ENCODE measurements around the gene SARDH.
"Not testable (repeated sequence)": the region's sequence is repeated elsewhere in the genome, so short reads cannot be mapped to it uniquely, and the experiment has no call there.

SARDH gene

DNA sequence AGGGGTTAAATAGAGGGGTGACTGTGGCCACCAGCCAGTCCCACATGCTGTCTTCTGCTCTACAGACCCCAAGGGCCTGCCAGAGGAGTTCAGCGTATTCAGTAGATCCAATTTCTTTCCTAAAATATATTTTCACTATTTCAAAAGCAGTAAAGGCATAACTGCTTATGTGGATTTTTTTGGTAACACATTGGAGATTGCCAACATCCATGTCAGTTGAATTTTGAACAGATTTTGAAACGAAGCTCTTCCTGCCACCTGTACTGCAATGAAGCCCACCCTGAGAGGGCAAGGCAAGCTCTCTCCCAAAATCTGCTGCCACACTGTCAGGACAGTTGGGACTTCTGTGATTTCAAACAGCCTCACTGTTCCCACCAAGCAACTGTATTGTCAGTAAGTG, 37.1 kb upstream of the SARDH start:
- DNase-seq, result no peak

DNA sequence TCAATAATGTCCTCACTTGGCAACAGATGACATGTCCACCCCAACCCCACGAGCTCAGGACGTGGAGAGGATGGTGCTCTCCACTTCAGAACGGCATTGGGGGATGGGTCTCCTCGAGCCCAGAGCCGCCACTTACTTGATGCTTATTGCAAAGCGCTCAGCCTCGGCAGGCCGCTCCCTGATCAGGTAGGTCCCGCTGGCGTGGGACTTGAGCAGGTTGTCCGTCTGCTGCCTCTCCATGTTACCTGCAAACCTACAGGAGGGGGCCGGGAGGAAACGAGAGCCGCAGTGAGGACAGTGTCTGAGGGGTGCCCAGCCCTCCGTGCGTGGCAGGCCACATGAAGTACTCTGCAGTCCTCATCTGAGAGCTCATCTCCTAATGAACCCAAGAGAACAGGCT, 36.6 kb upstream of the SARDH start:
- no peak for DNase-seq

DNA sequence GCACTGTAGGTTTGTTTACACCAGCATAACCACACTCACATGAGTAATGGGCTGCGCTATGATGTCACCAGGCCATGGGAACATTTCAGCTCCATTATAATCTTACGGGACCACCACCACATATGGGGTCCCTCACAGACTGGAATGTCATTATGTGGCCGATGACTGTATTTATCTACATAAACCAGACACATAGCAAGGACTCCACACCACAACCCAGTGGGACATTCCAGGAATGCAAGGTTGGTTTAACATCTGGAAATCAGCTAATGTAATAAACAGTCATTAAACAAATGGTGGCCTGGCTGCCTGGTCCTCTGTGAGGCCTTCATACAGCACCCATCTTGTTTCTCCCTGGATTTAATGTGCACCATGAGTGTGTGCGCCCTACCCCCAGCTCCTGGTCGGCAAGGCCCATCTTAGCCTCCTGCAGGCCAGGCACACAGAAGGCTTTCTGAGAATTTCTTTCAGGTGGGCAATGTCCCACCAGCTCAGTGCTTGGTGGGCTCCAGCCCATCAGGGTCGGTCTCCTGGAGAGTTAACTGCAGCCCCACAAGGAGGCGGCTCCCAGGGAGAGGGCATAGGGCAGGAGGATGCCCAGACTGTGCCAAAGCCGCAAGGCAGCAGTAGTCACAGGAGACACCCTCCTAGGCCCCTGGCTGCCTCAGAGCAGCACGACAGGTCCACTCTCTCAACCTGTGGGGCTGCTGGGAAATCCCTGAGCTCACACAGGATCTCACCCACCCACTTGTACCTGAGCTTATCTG, 35.9 kb upstream of the SARDH start:
- DNase-seq, result no peak

DNA sequence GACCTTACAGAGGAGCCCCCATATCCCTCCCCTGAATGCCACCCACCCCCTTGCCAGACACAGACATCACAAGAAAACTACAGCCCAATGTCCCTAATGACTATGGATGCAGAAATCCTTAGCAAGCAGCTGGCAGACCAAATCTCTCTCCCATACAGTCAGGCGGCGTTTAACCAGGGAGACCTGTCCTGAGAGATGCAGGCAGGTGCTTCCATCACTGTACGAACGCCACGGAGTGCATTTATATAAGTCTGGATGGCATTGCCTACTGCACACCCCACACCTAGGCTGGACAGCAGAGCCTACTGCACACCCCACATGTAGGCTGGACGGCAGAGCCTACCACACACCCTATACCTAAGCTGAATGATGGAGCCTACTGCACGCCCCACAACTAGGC, 34.4 kb upstream of the SARDH start:
- DNase-seq, result no peak

DNA sequence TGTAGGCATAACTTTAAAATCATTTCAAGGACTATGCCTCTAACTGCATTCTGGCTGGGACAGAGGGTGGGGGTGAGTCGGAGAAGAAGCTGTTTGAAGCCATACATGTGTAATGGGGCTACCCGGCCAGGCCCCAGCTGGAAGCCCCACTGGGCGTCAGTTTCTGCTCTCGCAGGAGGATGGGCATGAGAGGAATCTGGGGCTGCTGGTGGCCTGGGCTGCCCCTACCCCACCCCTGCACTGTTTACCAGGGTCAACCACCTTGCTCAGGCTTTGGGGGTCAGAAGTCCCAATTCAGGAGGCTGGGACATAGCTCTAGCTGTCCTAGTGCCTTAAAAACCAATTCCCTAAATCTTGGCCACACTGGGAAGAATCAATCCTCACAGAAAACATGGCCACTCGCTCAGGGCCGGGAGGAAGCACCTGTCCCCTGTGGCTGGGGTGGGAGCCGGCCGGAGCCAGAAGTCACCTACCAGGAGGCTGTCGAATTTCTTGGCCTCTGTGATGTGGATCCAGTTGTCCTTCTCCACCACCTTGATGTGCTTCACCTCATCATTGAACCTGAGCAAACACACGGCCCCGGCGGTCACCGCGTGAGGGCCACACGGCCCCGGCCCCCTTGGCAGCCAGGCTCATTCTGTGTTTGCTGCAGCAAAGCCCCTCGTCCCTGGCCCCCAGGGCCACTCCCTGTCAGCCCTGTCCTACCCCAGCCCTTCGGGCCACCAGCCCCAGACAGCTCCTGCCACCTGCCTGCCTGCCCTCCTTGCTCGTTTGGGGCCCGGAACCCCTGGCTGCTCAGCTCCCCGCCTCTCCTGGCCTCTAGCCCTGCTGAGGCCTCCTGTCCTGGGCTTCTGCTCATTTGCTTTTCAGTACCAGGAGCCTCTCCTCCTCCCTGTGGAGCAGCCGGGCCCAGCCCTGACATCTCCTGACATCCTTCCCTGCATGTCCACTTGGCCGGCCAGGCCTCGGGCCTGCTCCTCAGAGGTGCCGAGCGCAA, 33.6 kb upstream of the SARDH start:
- no peak for DNase-seq

DNA sequence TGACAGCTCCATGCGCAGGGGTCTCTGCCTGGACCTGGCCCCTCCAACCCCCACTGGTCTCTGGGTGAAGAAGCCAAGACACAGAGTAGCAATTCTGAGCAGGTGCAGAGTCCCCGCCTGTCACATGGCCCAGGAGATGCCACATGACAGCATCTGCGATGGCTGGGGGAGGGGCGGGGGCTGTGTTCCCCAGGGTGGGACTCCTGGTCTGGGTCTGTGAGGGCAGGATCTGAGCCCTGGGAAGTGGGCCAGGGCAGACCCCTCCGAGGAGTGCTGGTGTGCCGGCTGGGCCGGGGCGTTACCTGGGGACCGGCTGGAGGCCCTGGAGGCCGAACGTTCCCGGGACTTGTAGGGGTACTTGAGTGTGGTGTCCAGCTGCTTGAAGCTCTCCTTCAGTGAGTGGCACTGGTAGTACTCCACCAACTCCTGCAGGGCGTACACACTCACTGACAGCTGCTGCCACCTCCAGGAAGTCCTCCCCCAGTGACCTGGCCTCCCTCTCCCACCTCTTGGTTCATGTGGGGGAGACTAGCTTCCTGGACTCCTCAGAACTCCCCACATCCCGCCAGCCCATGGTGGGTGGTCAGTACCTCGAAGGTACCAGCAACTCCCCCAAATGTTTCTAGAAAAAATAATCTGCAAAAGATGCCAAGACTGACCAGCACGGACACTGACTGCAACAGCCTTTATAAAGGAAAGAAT, 32.1 kb upstream of the SARDH start:
- no peak for DNase-seq

DNA sequence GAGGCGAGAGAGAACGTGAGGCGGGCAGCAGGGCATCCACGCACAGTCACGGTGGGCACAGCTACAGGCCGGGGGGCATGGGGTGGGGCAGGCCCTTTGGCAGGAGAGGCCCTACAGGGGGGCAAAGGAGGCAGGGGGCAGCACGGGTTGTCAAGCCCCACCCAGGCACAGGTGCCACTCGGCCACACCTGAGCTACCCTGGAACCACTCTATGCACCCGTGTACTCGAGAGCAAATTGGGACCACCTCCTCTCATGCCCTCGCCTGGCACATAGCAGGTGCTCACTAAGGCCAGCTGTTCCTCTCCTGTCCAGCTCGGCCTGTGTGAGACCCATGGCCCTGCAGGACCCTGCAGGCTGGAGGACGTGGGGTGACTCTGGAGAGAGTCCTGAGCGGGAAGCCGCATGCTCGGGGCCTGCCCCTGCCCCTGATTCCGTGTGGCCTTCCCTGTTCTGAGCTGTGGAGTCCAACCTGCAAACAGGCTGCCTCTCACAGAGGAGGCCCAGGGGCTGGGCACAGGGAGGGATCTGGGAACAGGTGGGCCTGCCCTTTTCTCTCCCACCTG, 31.4 kb upstream of the SARDH start:
- no peak for DNase-seq

DNA sequence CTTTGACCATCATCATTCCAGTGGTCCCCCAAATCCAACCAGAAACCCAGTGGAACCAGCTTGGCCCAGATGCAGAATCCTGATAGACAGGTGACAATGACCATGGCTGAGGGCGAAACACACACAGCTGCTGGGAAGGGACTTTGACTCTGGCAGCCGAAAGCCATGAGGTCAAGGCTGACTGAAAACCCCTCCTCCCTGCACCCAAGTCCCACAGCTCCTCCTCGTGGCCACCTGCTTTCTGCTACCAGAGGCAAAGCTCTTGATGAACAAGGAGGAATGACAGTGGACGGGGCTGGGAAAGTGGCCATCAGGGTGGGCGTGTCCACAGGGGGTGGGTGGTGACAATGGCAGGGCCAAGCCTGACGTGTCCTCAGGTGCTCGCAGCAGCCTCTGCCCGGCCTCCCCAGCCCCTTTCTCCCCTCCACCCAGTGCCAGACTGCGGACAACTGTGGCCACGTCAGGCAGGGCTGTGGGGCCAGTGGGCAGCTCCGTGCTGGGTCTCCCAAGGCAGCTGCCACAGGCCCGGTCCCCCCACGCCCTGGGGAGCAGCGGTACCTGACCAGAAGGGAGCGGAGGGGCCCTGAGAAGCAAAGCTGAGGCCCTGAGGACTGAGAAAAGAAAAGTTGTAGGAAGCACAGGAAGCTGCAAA, 30.8 kb upstream of the SARDH start:
- DNase-seq, result no peak

DNA sequence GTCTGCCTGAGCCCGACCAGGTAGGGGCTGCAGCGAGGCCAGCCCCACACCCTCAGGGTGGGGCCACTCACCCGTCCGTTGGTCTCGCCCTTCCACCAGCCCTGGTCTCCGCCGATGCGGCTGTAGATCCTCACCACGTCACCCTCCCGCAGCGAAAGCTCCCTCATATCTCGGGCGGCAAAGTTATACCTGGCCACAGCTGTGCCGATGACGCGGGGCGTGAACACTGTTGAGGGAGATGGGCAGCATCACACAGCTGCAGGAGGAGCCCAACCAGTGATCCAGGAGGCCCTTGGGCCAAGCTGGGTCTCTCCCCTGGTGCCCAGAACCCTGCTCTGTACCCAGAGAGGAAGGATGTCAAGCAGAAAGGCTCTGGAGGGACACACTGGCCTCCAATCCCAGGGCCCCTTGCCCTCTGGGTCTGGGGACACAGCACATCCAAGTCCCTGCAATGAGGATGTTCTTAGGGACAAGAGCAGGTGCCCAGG, 30.3 kb upstream of the SARDH start:
- DNase-seq, result no peak

DNA sequence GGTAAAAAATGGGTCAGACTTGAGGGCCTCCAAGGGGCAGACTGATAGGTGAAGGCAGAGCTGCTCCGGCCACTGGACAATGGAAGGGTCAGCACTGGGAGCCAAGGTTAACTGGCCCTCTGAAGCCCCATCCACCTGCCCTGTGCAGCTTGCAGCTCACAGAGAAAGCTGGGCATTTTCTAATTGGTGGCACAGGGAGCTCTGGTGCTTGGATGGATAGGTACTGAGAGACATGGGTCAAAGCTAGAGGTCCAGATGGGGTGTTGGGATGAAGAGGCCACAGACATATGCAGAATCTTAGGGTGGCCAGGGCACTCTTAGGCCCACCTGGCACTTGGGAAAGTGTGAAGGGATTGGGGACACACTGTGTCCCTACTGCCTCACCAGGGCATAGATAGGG, 29.5 kb upstream of the SARDH start:
- DNase-seq, result no peak

DNA sequence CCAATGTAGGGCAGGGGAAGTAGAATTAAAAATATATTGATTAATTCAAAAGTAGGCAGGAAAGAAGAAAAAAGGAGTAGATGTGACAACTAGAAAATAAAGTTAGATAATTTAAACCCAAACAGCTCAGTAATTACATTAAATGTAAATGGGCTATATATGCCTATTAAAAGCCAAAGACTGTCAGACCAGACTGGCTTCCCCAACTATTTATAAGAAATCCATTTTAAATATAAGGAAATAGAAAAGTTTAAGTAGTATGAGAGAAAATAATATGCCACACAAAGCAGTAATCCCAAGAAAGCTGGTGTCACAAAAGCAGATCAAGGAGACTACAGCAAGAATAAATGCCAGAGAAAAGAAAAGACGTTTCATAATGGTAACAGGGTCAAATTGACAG, 28.9 kb upstream of the SARDH start:
- no peak for DNase-seq

DNA sequence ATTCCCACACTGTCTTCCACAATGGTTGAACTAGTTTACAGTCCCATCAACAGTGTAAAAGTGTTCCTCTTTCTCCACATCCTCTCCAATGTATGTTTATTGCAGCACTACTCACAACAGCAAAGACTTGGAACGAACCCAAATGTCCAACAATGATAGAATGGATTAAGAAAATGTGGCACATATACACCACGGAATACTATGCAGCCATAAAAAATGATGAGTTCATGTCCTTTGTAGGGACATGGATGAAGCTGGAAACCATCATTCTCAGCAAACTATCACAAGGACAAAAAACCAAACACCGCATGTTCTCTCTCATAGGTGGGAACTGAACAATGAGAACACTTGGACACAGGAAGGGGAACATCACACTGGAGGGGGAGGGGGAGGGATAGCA, 28.1 kb upstream of the SARDH start:
- not testable (repeated sequence) for DNase-seq

DNA sequence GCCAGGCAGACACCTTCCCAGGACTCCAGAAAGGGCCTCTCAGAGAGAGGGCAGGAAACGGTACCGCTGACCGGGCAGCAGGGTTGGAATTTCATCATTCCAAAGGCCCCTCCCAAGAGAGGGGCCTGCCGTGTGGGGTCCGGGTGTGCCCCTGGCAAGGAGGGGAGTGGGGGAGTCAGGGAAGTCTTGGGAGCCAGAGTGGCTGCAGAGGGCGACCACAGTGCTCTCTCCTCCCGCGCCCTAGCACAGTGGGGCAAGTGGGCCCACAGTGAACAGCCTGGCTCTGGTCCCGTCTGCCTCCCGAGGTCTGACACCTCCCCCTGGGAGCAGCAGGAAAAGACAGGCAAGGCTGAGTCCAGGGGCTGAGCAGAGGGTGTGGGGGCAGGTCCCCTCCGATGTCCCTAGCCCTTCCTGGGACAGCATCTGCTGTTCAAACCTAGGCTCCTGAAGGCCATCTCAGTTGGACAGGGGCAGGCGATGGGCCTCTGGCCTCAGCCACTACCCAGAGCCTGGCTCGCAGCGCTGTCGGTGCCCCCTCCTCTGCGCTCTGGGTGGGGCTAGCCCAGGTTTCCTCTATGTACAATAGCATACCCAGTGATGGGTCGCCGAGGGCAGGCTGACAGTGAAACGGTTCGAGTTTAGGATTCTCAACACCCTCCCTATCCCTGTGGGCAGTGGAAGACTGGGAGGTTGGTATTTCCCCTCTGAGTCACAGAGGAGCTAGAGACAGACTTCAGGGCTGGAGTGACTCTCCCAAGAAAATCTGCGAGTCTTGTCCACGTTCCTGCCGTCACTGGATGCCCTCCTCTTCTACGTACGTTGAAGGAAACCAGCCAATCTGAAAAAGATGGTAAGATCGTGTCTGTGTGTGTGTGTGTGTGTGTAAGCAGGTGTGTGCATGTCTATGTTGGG, 25.4 kb upstream of the SARDH start:
- no peak for DNase-seq

DNA sequence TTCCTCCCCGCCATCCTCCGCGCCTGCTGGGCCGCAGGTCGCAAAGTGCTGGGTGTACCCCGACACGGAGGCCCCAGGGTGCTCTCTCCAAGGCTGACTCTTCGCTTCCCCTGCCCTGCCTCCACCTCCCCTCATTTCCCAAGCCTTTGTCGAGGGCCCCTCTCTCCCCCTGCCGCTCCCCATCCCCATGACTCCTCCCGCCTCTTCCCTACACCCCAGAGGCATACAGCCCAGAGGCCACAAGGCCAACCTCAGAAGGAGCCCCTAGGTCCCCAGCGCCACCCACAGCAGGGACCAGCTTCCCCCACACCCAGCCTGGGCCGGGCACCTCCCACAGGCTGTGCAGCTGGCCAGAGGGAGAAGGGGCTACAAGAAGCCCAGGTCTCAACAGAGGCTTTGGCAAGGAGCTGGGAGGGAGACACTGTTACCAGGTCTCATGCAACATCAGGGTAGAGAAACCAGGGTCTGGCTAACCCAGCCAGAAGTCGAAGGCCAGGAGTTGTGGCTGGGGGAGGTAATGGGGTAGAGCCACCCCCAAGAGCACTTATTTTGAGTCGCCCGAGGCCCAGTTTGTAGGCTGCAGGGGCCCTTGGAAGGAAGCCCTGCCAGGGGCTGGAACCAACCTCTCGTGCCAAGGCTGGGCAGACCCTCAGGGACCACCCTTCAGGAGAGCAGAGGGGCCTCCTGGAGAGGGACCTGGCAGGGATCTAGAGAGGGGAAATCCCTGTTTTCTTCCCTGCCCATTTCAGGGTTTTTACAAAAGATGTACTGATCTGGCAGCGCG, 24.5 kb upstream of the SARDH start:
- no peak for DNase-seq

DNA sequence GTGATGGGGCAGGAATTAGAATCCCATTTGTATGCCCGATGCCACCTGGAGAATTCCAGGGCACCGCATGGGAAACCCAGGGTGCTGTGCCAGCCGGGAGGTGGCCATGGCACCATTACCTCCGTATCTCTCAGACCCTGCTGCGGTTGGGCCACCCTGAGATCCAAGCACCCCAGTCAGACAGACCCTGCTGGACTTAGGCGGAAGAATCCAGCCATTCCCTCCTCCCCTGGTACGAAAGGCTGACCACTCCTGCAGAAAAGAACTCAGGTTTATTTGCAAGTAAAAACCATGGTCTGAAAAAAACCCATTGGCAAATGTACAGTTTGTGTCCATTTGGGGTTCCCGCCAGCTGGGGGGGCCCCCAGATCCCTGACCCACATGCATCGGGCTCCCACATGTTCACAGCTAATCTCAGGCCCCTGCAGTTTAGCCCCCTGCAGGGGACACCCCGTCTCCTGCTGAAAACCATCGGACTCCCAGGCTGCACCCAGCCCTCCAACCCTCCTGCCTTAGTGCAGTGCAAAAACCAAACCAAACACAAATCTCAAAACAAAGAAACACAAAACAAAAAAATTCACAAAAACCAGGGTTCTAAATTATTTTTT, 23.6 kb upstream of the SARDH start:
- no peak for DNase-seq

DNA sequence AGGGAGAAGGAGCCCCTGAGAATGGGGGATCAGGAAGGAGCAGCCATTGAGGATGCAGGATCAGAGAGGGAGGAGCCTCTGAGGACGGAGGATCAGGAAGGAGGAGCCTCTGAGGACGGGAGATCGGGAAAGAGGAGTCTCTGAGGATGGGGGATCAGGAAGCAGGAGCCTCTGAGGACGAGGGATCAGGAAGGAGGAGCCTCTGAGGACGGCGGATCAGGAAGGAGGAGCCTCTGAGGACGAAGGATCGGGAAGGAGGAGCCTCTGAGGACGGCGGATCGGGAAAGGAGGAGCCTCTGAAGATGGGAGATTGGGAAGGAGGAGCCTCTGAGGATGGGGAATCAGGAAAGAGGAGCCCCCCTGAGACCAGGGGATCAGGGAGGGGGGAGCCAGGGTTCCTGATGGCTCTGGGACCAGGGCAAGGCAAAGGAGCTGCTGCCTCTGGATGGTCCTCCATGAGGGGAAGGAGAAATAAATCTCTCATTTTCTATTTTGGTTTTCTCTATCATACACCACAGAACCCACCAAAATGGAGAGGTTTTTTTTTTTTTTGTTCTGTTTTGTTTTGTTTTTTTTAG, 22.6 kb upstream of the SARDH start:
- DNase-seq, result no peak

DNA sequence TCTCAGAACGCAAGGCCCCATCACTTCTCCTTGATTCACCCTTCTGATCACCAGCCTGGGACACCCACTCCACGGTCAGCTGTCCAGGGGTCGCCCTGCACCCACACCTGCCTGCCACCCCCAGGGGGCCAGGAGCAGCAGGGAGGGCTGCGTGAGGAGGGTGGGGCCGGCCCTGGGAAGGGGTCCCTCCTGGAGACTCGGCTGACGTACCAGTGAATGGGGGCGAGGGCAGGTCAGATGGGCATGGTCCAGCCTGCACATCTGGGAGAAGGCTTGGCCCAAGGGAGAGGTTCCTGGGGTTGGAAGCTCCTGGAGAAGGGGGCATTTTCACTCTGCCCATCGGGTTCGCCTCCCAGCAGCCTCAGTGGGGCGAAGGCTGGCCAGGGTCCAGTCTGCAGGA, 21.8 kb upstream of the SARDH start:
- no peak for DNase-seq

DNA sequence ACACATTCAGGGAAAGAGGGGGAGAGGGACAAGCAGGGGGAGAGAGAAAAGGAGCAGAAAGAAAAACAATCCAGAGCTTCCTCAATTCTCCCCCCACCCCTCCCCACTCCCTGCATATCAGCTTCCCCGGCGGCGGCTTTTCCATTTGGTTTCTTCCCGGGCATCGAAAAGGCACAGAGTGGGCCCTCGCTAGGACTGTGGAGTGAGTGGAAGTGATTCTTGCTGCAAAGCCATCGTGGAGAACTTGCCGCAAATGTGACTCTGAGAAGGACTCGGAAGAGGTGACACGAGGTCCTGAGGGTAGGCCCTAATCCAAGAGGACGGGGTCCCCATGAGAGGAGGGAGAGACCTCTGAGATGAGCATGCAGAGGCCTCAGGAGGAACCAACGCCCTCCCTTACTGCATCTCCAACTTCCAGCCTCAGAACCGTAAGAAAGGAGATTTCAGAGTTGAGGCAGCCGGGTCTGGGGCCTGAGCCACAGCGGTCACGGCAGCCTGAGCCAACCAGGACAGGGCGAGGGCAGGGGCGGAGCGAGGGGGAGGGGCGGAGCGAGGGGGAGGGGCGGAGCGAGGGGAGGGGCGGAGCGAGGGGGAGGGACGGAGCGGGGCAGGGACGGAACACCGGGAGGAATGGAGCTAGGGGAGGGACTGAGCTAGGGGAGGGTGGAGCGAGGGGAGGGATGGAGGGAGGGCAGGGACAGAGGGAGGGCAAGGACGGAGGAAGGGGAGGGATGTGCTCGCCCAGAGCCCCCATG, 21.2 kb upstream of the SARDH start:
- DNase-seq, result no peak

DNA sequence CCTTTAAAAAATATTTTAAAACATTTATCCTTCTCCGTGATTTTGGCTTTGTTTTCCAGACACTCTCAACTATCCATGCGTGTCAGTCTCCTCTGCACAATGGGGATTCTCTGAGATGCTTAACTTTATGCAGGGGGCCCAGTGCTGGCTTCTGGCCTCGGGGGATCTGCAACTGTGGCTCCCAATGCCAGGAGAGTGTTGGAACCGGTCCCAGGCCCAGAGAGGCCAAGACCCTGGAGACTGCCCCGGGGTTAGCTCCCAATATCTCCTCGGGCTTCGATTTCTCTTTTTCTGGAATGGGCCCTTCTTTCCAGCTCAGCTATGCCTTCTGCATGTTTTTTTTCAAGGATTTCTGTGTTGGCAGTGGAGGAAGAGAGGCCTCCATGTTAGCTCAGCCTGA, 20.1 kb upstream of the SARDH start:
- DNase-seq, result no peak
